Measurements from ENCODE around the gene GLP2R.

The GLP2R gene

GRCh38 chr17:9810100-9810949 is 15.4 kb upstream of the GLP2R start:
- no peak for DNase-seq (ENCODE audit: extremely low spot score)
- ChIA-PET CTCF (no interaction called here), POLR2A (no interaction called here)
- no peak for TF ChIP-seq TARDBP (IDR thresholded peaks at IDR 0.05)
- TF ChIP-seq LEF1 (IDR thresholded peaks at IDR 0.05; ENCODE audit: borderline replicate concordance) = no peak
- TF ChIP-seq SP1 (IDR thresholded peaks at IDR 0.05) = no peak
- no peak for TF ChIP-seq FOXK2 (IDR thresholded peaks at IDR 0.05)
- TF ChIP-seq CTBP1 (IDR thresholded peaks at IDR 0.05; ENCODE audit: borderline replicate concordance) = no peak
- no peak for TF ChIP-seq ZNF384 (IDR thresholded peaks at IDR 0.05)
- TF ChIP-seq BHLHE40 (IDR thresholded peaks at IDR 0.05; ENCODE audit: borderline replicate concordance) = no peak
- TF ChIP-seq PKNOX1 (IDR thresholded peaks at IDR 0.05) = no peak
- TF ChIP-seq L3MBTL2 (conservative IDR thresholded peaks at IDR 0.05) = no peak
- no peak for TF ChIP-seq SUZ12 (IDR thresholded peaks at IDR 0.05)

- TF ChIP-seq SP1 (IDR thresholded peaks at IDR 0.05) = no peak
- TF ChIP-seq ZNF384 (IDR thresholded peaks at IDR 0.05) = no peak
- no peak for TF ChIP-seq PKNOX1 (IDR thresholded peaks at IDR 0.05)
- TF ChIP-seq NFRKB (IDR thresholded peaks at IDR 0.05) = no peak
- no peak for TF ChIP-seq LEF1 (IDR thresholded peaks at IDR 0.05; ENCODE audit: borderline replicate concordance)
- no peak for TF ChIP-seq BHLHE40 (IDR thresholded peaks at IDR 0.05; ENCODE audit: borderline replicate concordance)
- no peak for TF ChIP-seq ARNT (IDR thresholded peaks at IDR 0.05)
- no peak for TF ChIP-seq CTBP1 (IDR thresholded peaks at IDR 0.05; ENCODE audit: borderline replicate concordance)
- TF ChIP-seq SUZ12 (IDR thresholded peaks at IDR 0.05) = no peak
- TF ChIP-seq FOXK2 (IDR thresholded peaks at IDR 0.05) = no peak
- TF ChIP-seq TARDBP (IDR thresholded peaks at IDR 0.05) = no peak
- TF ChIP-seq FOXA1 (IDR thresholded peaks at IDR 0.05) = no peak
- TF ChIP-seq L3MBTL2 (conservative IDR thresholded peaks at IDR 0.05) = no peak
- TF ChIP-seq HDGF (IDR thresholded peaks at IDR 0.05; ENCODE audit: borderline replicate concordance) = no peak
- CTCF ChIA-PET = no interaction called here
- POLR2A ChIA-PET = no interaction called here
- DNase-seq (ENCODE audit: extremely low spot score) = no peak
Measured at GRCh38 chr17:9811086-9811485, 14.6 kb upstream of the GLP2R start.

GRCh38 chr17:9811537-9811936 is 14.2 kb upstream of the GLP2R start:
- ChIA-PET CTCF (no interaction called here), POLR2A (no interaction called here)
- DNase-seq (ENCODE audit: extremely low spot score) = no peak
- no peak for TF ChIP-seq TARDBP (IDR thresholded peaks at IDR 0.05)
- TF ChIP-seq SUZ12 (IDR thresholded peaks at IDR 0.05) = no peak
- no peak for TF ChIP-seq FOXM1 (IDR thresholded peaks at IDR 0.05; ENCODE audit: borderline replicate concordance)
- TF ChIP-seq FOXA1 (IDR thresholded peaks at IDR 0.05) = no peak
- TF ChIP-seq SP1 (IDR thresholded peaks at IDR 0.05) = no peak
- TF ChIP-seq HDGF (IDR thresholded peaks at IDR 0.05; ENCODE audit: borderline replicate concordance) = no peak
- TF ChIP-seq PKNOX1 (IDR thresholded peaks at IDR 0.05) = no peak
- no peak for TF ChIP-seq ARNT (IDR thresholded peaks at IDR 0.05)
- no peak for TF ChIP-seq NFRKB (IDR thresholded peaks at IDR 0.05)
- no peak for TF ChIP-seq L3MBTL2 (conservative IDR thresholded peaks at IDR 0.05)
- TF ChIP-seq FOXK2 (IDR thresholded peaks at IDR 0.05) = no peak
- no peak for TF ChIP-seq LEF1 (IDR thresholded peaks at IDR 0.05; ENCODE audit: borderline replicate concordance)
- no peak for TF ChIP-seq CTBP1 (IDR thresholded peaks at IDR 0.05; ENCODE audit: borderline replicate concordance)
- no peak for TF ChIP-seq ELF4 (IDR thresholded peaks at IDR 0.05)
- TF ChIP-seq BHLHE40 (IDR thresholded peaks at IDR 0.05; ENCODE audit: borderline replicate concordance) = no peak

DNA sequence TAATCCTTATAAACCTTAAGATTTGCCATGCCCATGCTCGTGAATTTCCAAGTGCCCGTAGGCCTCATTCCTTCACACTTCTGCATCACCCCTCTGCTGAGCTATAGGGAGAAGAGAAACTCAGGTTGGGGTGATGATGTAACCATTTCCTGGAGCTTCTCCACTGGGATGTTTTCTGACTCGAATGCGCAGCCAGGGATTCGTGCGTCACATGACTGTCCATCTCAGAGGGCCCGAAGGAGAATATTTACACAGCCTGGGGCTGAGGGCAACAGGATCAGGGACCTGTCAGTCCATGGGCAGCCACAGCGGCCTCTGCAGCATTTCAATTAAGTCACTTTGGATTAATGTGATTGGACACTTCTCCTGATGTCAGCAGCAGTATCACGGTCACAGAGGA is 12.6 kb upstream of the GLP2R start:
- no peak for DNase-seq (ENCODE audit: extremely low spot score)
- ChIA-PET POLR2A (no interaction called here), CTCF (no interaction called here)
- no peak for TF ChIP-seq ZNF384 (IDR thresholded peaks at IDR 0.05)

DNA sequence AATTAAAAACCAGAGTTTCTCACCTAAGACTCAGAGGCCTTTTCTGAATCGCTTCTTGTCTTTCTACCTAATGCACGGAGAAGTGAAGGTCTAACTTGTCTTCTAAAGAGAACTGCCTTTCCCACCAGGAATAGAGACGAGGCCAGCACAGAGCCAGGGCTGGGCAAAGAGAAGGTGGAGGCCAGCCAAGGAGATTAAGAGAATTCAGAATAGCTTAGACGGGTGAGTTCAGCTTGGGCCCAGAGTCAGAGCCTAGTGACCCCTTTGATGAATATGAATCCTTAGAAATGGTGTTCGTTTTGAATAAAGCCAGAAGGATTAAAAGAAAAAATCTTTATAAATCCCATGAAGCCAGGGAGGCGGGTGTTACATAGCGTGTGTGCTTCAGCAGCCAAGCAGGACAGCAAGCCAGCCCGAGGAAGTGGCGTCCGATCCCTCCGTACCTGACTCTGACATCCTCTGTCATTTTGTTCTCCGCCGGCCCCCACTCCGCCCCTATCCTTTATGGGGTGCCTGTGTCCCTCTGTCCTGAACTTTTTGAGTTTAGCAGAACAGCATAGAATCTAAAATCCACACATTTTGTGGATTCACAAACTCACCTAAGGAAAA is 11.3 kb upstream of the GLP2R start:
- ChIA-PET POLR2A (no interaction called here), CTCF (no interaction called here)
- no peak for DNase-seq (ENCODE audit: extremely low spot score)
- TF ChIP-seq TARDBP (IDR thresholded peaks at IDR 0.05) (no peak), FOXA1 (IDR thresholded peaks at IDR 0.05) (no peak), HDGF (IDR thresholded peaks at IDR 0.05; ENCODE audit: borderline replicate concordance) (no peak), NFRKB (IDR thresholded peaks at IDR 0.05) (no peak), LEF1 (IDR thresholded peaks at IDR 0.05; ENCODE audit: borderline replicate concordance) (no peak)

DNA sequence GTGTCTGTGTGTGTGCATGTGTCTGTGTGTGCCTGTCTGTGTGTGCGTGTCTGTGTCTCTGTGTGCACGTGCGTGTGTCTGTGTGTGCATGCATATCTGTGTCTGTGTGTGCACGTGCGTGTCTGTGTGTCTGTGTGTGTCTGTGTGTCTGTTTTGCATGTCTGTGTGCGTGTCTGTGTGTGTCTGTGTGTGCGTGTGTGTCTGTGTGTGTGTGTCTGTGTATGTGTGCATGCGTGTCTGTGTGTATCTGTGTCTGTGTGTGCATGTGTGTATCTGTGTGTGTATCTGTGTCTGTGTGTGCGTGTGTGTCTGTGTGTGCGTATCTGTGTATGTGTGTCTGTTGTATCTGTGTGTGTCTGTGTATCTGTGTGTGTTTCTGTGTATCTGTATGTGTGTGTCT is 9.3 kb upstream of the GLP2R start:
- ChIA-PET POLR2A (no interaction called here), CTCF (no interaction called here)
- TF ChIP-seq ELF4 (IDR thresholded peaks at IDR 0.05) (no peak), L3MBTL2 (conservative IDR thresholded peaks at IDR 0.05) (no peak), TARDBP (IDR thresholded peaks at IDR 0.05) (no peak), FOXK2 (IDR thresholded peaks at IDR 0.05) (no peak), BHLHE40 (IDR thresholded peaks at IDR 0.05; ENCODE audit: borderline replicate concordance) (no peak), FOXA1 (IDR thresholded peaks at IDR 0.05) (no peak), SP1 (IDR thresholded peaks at IDR 0.05) (no peak), LEF1 (IDR thresholded peaks at IDR 0.05; ENCODE audit: borderline replicate concordance) (no peak), ARNT (IDR thresholded peaks at IDR 0.05) (no peak), SUZ12 (IDR thresholded peaks at IDR 0.05) (no peak), PKNOX1 (IDR thresholded peaks at IDR 0.05) (no peak), CTBP1 (IDR thresholded peaks at IDR 0.05; ENCODE audit: borderline replicate concordance) (no peak), ZNF384 (IDR thresholded peaks at IDR 0.05) (no peak), NFRKB (IDR thresholded peaks at IDR 0.05) (no peak), FOXM1 (IDR thresholded peaks at IDR 0.05; ENCODE audit: borderline replicate concordance) (no peak)
- no peak for DNase-seq (ENCODE audit: extremely low spot score)
